ENCODE results near the gene FFAR4. TPM values are rescaled to one million over a fixed set of nuclear protein-coding genes. Genes with fewer than 3 reads are reported as not detected.

The FFAR4 gene
- total and polyA plus RNA-seq, 2 of the 8 experiments (the other 6 are each of a cell fraction or from before 2014, with no cell fraction given), result not detected

- H3K4me3 ChIP-seq (ENCODE audit: extremely low read depth in 1 of 4, insufficient read depth in 2 of 4, low read depth in 3 of 4, low read length in 4 of 4), result no peak overlapping the region
These were observed 28.1 kb downstream of the FFAR4 start for GRCh38 chr10:93594518-93594917.

More at GRCh38 chr10:93594518-93594917, 28.1 kb downstream of the FFAR4 start:
- H2BK5ac ChIP-seq (ENCODE audit: low read depth, low read length), result no peak overlapping the region
- H3K56ac ChIP-seq (replicated peaks; ENCODE audit: insufficient read length, low read depth, low read length), result no peak overlapping the region
- WGBS, 2 experiments (ENCODE audit: extremely low coverage in 1 of 2, insufficient coverage in 1 of 2, insufficient read length in 1 of 2, insufficient replicate concordance in 2 of 2, low coverage in 1 of 2, low lambda C conversion rate in 2 of 2, missing lambda C conversion rate in 1 of 2), result 92% methylated on average over 7 of the region's 7 CpGs; no CpG with 5 or more reads in 1 of the 2 experiments
- H2BK15ac ChIP-seq (ENCODE audit: low read length), result no peak overlapping the region
- no peak overlapping the region for H2AFZ ChIP-seq (ENCODE audit: low read length)
- no peaks in the 10 kb centered on the region for H3K79me2 ChIP-seq (ENCODE audit: control insufficient read depth in 1 of 2, insufficient read depth in 2 of 2, low read length in 2 of 2)
- no peak overlapping the region for H2BK12ac ChIP-seq (ENCODE audit: low read depth, low read length)
- H4K5ac ChIP-seq (ENCODE audit: insufficient read length, low read depth, low read length), result no peak overlapping the region
- no peaks in the 10 kb centered on the region for H3K9me3 ChIP-seq (ENCODE audit: insufficient read depth in 2 of 2, low read depth in 1 of 2, low read length in 1 of 2)
- peaks cover 3 to 8% (median 4%) of the 10 kb centered on the region in 4 experiments; a peak in 6 of 7 replicates for H3K4me1 ChIP-seq (replicated peaks in 1 of 4; ENCODE audit: control insufficient read depth in 3 of 4, insufficient read depth in 4 of 4, low read length in 3 of 4)
- H4K20me1 ChIP-seq (replicated peaks in 1 of 2; ENCODE audit: control insufficient read depth in 1 of 2, insufficient read depth in 2 of 2, low read length in 2 of 2), result no peaks in the 10 kb centered on the region
- no peaks in the 10 kb centered on the region for H3K23me2 ChIP-seq (ENCODE audit: low read depth, low read length)
- no peak for TF ChIP-seq MAX (IDR thresholded peaks at IDR 0.05)
- TF ChIP-seq SRF (IDR thresholded peaks at IDR 0.05; ENCODE audit: low read depth, low read length), result no peak
- TF ChIP-seq RNF2 (IDR thresholded peaks at IDR 0.05; ENCODE audit: borderline replicate concordance, low read depth, low read length, missing control alignments, poor library complexity, severe bottlenecking), result no peak
- TF ChIP-seq SIN3A (conservative IDR thresholded peaks at IDR 0.05 in 1 of 2, IDR thresholded peaks at IDR 0.05 in 1 of 2; ENCODE audit: low read depth in 1 of 2, low read length in 2 of 2), result no peak
- TF ChIP-seq SP4 (IDR thresholded peaks at IDR 0.05; ENCODE audit: low read length), result no peak
- TF ChIP-seq SP1 (IDR thresholded peaks at IDR 0.05; ENCODE audit: low read depth, low read length), result no peak
- H3K36me3 ChIP-seq (ENCODE audit: control insufficient read depth in 2 of 4, insufficient read depth in 4 of 4, low read length in 3 of 4), result no peaks in the 10 kb centered on the region
- H3K27me3 ChIP-seq (replicated peaks in 1 of 4; ENCODE audit: control insufficient read depth in 3 of 4, extremely low read depth in 1 of 4, insufficient read depth in 3 of 4, low read length in 3 of 4), result peaks cover 0 to 4% (median 2%) of the 10 kb centered on the region in 4 experiments; a peak in 4 of 7 replicates
- no peak overlapping the region for H3K4ac ChIP-seq (replicated peaks; ENCODE audit: insufficient read length, low read depth, low read length)
- ChIA-PET POLR2A (ENCODE audit: partially characterized antibody) (no interaction called here), CTCF (ENCODE audit: partially characterized antibody) (no interaction called here)
- no peak overlapping the region for H3K14ac ChIP-seq (ENCODE audit: insufficient read length)
- H4K91ac ChIP-seq (replicated peaks; ENCODE audit: insufficient read length, low read length), result no peak overlapping the region
- H2BK20ac ChIP-seq (ENCODE audit: low read length), result no peak overlapping the region
- no peak for DNase-seq (ENCODE audit: low read depth in 1 of 2, low spot score in 2 of 2)
- H3K23ac ChIP-seq (ENCODE audit: insufficient read length), result no peak overlapping the region
- no peak overlapping the region for H2AK5ac ChIP-seq (ENCODE audit: low read depth, low read length)
- H3K9ac ChIP-seq (replicated peaks in 1 of 4; ENCODE audit: extremely low read depth in 1 of 4, low read depth in 3 of 4, low read length in 3 of 4), result no peak overlapping the region
- H3K79me1 ChIP-seq (ENCODE audit: low read depth, low read length), result no peaks in the 10 kb centered on the region; the same call in 1 of the 2 replicates
- H3K27ac ChIP-seq (ENCODE audit: low read depth, low read length), result no peak overlapping the region
- no peak overlapping the region for H3K4me2 ChIP-seq (ENCODE audit: insufficient read depth in 1 of 2, low read depth in 2 of 2, low read length in 2 of 2)
- H4K8ac ChIP-seq (ENCODE audit: extremely low read depth, insufficient read depth, low read length), result no peak overlapping the region
- no peak for FAIRE-seq
- H2BK120ac ChIP-seq (replicated peaks; ENCODE audit: low read depth, low read length), result no peak overlapping the region
- H3K18ac ChIP-seq (ENCODE audit: extremely low read depth, low read length), result no peak overlapping the region

Measured in H1 (cell line).